ENCODE measurements around the gene AHNAK2.
A peak's percentile ranks its signal among the peaks of the same experiment; 100 is the strongest.

AHNAK2 gene

GRCh38 chr14:104991896-104992230, 13.7 kb upstream of the AHNAK2 start:
- no peak for TF ChIP-seq CTCF (IDR thresholded peaks at IDR 0.05; ENCODE audit: low read depth, low read length)
- no peak overlapping the region for H3K4me3 ChIP-seq (ENCODE audit: low read depth, low read length)

GRCh38 chr14:104989951-104990303, 11.8 kb upstream of the AHNAK2 start:
- no peak for TF ChIP-seq CTCF (IDR thresholded peaks at IDR 0.05; ENCODE audit: low read depth, low read length)
- no peak overlapping the region for H3K4me3 ChIP-seq (ENCODE audit: low read depth, low read length)

- H3K4me3 ChIP-seq (ENCODE audit: low read depth, low read length): no peak overlapping the region
- no peak for TF ChIP-seq CTCF (IDR thresholded peaks at IDR 0.05; ENCODE audit: low read depth, low read length)
These were observed 11.2 kb upstream of the AHNAK2 start for GRCh38 chr14:104989236-104989950.

- H3K4me3 ChIP-seq (ENCODE audit: low read depth, low read length): peak overlapping the region; percentile 79
- TF ChIP-seq CTCF (IDR thresholded peaks at IDR 0.05; ENCODE audit: low read depth, low read length): no peak
These were observed 8.5 kb upstream of the AHNAK2 start for GRCh38 chr14:104986487-104987164.

- TF ChIP-seq CTCF (IDR thresholded peaks at IDR 0.05; ENCODE audit: low read depth, low read length): no peak
- H3K4me3 ChIP-seq (ENCODE audit: low read depth, low read length): peak within 1 kb of the TSS; percentile 79
These were observed 7.7 kb upstream of the AHNAK2 start, which contains the start of gene CLBA1 for GRCh38 chr14:104985675-104986486. TSS of gene CLBA1 (plus strand) at chr14:104985788. CDS start at chr14:104986432, 644 bp downstream.

GRCh38 chr14:104984056-104984894, 6.1 kb upstream of the AHNAK2 start:
- no peak for TF ChIP-seq CTCF (IDR thresholded peaks at IDR 0.05; ENCODE audit: low read depth, low read length)
- H3K4me3 ChIP-seq (ENCODE audit: low read depth, low read length): no peak overlapping the region
